ENCODE data around the gene ZNF407.

Gene ZNF407

GRCh38 chr18:75016025-75016717 is 418.5 kb downstream of the ZNF407 start:
- DNase-seq (ENCODE audit: low read depth) = no peak

- no peak for DNase-seq (ENCODE audit: low read depth)
These were observed 425.8 kb downstream of the ZNF407 start for GRCh38 chr18:75023473-75023872.

- no peak for DNase-seq (ENCODE audit: low read depth)
These were observed 427.2 kb downstream of the ZNF407 start for GRCh38 chr18:75024871-75025270.

GRCh38 chr18:75025573-75025972 is 427.9 kb downstream of the ZNF407 start:
- DNase-seq (ENCODE audit: low read depth) = no peak

GRCh38 chr18:75029481-75029880 is 431.8 kb downstream of the ZNF407 start:
- no peak for DNase-seq (ENCODE audit: low read depth)

GRCh38 chr18:75031717-75032317 is 434.1 kb downstream of the ZNF407 start:
- DNase-seq (ENCODE audit: low read depth) = peak; percentile 35

GRCh38 chr18:75033516-75033915 is 435.8 kb downstream of the ZNF407 start:
- no peak for DNase-seq (ENCODE audit: low read depth)

- DNase-seq (ENCODE audit: low read depth) = no peak
These were observed 437.3 kb downstream of the ZNF407 start for GRCh38 chr18:75034937-75035336.

GRCh38 chr18:75035928-75036327 is 438.3 kb downstream of the ZNF407 start:
- no peak for DNase-seq (ENCODE audit: low read depth)

- DNase-seq (ENCODE audit: low read depth) = no peak
These were observed 439.4 kb downstream of the ZNF407 start for GRCh38 chr18:75036917-75037688.

- DNase-seq (ENCODE audit: low read depth) = no peak
These were observed 440.0 kb downstream of the ZNF407 start for GRCh38 chr18:75037689-75037955.

- DNase-seq (ENCODE audit: low read depth) = peak; percentile 26
These were observed 443.9 kb downstream of the ZNF407 start for GRCh38 chr18:75041586-75041985.

GRCh38 chr18:75043478-75043877 is 445.8 kb downstream of the ZNF407 start:
- no peak for DNase-seq (ENCODE audit: low read depth)

GRCh38 chr18:75044296-75044695 is 446.6 kb downstream of the ZNF407 start:
- no peak for DNase-seq (ENCODE audit: low read depth)

GRCh38 chr18:75044791-75045190 is 447.1 kb downstream of the ZNF407 start:
- no peak for DNase-seq (ENCODE audit: low read depth)

- no peak for DNase-seq (ENCODE audit: low read depth)
These were observed 447.6 kb downstream of the ZNF407 start for GRCh38 chr18:75045272-75045671.

- DNase-seq (ENCODE audit: low read depth) = no peak
These were observed 449.7 kb downstream of the ZNF407 start for GRCh38 chr18:75047240-75047961.

- no peak for DNase-seq (ENCODE audit: low read depth)
These were observed 451.2 kb downstream of the ZNF407 start for GRCh38 chr18:75048776-75049454.

GRCh38 chr18:75049455-75049789 is 451.8 kb downstream of the ZNF407 start:
- DNase-seq (ENCODE audit: low read depth) = no peak

GRCh38 chr18:75051757-75052156 is 454.1 kb downstream of the ZNF407 start:
- DNase-seq (ENCODE audit: low read depth) = no peak

- no peak for DNase-seq (ENCODE audit: low read depth)
These were observed 454.8 kb downstream of the ZNF407 start for GRCh38 chr18:75052475-75052874.

- no peak for DNase-seq (ENCODE audit: low read depth)
These were observed 455.5 kb downstream of the ZNF407 start for GRCh38 chr18:75053028-75053629.
